H1 (cell line): ENCODE results near the gene PARD3. TPM values are rescaled to one million over a fixed set of nuclear protein-coding genes. Genes with fewer than 3 reads are reported as not detected.

ENCODE experiments used
- SIX5 ChIP-seq: IDR thresholded peaks from 2 replicates; pipeline ENCODE4 v1.6.1; 2011; ENCODE audit warnings: mild to moderate bottlenecking, low read depth, low read length
- USF2 ChIP-seq: IDR thresholded peaks from 2 replicates; pipeline ENCODE4 v1.6.1; 2011; ENCODE audit warnings: low read length, improper control_type of control experiment
- polyA plus RNA-seq, 7 experiments: library from polyadenylated mRNA; depleted of rRNA in 3 of 7; stranded (reverse) in 5 of 7; unstranded in 2 of 7; fragments of >200 nt in 5 of 7; fragments of 200-250 nt in 2 of 7; gene quantifications; 1 replicate in 5 of 7; 2 replicates in 1 of 7; 4 replicates in 1 of 7; pipeline versions ENCODE4 v1.2.1 to v1.2.3, GENCODE V29; 2011 to 2013; ENCODE audit warnings: missing spikeins in 2 of 7, mixed read lengths in 2 of 7
- total RNA-seq: library from RNA; stranded (reverse); fragmentation: NEBNext Ultra II Directional; extraction: Animal tissue kit (Norgen Biotek cat#: 25700); gene quantifications from 2 replicates; pipeline ENCODE4 v1.2.1, GENCODE V29; 2021

The PARD3 gene
- total and polyA plus RNA-seq, 2 of the 8 experiments (the other 6 are each of a cell fraction or from before 2014, with no cell fraction given): 19.7 to 49.1 TPM

DNA sequence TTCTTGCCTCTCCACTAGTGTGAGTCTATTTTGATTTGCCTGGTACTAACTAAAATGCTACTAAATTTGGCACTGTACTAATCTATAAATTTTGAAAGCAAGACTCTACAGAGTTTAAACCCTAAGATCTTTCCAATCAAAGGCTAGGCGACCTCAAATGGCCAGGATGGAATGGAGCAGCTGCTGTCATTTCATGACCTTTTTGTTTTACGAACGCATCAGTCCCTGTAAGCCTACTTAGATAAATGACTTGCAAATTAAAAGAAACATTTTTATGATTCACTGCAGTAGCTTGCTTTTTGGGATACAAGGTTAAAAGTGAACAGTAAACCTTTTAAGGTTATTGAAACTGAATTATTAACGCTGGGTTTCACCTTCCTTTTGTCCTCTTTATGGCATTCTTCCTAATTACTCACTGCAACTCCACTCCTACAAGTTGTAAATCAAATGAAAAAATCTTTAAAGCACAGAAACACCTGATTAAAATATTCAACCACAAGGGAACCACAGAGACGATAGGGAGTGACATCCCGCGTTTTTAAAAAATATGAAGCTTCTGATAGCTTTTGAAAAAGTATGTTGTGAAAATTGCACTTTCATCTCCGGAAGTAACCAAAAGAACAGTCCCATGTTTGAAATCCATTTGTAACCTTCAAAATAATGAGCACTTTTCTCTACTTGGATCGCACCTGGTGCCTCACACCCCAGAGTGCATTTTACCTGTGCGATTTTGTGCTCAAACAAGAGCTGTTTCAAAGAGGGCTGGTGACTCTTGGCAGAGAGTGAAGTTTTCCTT lies 595.1 kb downstream of the PARD3 start (continued):
- TF ChIP-seq SIX5 (no peak), USF2 (no peak)
